Mucosa of rectum (tissue), 2 donors: ENCODE data around the gene TFB1M.
"Not testable (repeated sequence)": the region's sequence is repeated elsewhere in the genome, so short reads cannot be mapped to it uniquely, and the experiment has no call there.

Experiments
- H3K27ac ChIP-seq, 2 donors: one replicate each; pipeline ENCODE4 v1.7.0; 2013; ENCODE audit warnings: inconsistent platforms in 2 of 2, low read depth in 2 of 2, low read length in 2 of 2
- H3K27me3 ChIP-seq, 2 donors: one replicate each; pipeline ENCODE4 v1.7.0; 2013; ENCODE audit warnings: low read length in 2 of 2; ENCODE audit not compliant: control insufficient read depth in 2 of 2, insufficient read depth in 2 of 2
- H3K36me3 ChIP-seq, 2 donors: one replicate each; pipeline ENCODE4 v1.7.0; 2013; ENCODE audit warnings: low read length in 2 of 2; ENCODE audit not compliant: control insufficient read depth in 2 of 2, insufficient read depth in 2 of 2
- H3K4me1 ChIP-seq, 2 donors: one replicate each; pipeline ENCODE4 v1.7.0; 2013; ENCODE audit warnings: low read length in 2 of 2, mild to moderate bottlenecking in 1 of 2; ENCODE audit not compliant: control insufficient read depth in 2 of 2, insufficient read depth in 2 of 2
- H3K4me3 ChIP-seq, 2 donors: one replicate each; pipeline ENCODE4 v1.7.0; 2013; ENCODE audit warnings: low read length in 2 of 2
- H3K9ac ChIP-seq, 2 donors: one replicate each; pipeline ENCODE4 v1.7.0; 2013; ENCODE audit warnings: low read length in 2 of 2, low read depth in 1 of 2, mild to moderate bottlenecking in 1 of 2
- H3K9me3 ChIP-seq, 2 donors: one replicate each; pipeline ENCODE4 v1.7.0; 2013; ENCODE audit warnings: low read length in 2 of 2; ENCODE audit not compliant: control insufficient read depth in 2 of 2
- donor health status: healthy.
- donor health status: Normal muscosa, but diverticular disease.

TFB1M gene

DNA sequence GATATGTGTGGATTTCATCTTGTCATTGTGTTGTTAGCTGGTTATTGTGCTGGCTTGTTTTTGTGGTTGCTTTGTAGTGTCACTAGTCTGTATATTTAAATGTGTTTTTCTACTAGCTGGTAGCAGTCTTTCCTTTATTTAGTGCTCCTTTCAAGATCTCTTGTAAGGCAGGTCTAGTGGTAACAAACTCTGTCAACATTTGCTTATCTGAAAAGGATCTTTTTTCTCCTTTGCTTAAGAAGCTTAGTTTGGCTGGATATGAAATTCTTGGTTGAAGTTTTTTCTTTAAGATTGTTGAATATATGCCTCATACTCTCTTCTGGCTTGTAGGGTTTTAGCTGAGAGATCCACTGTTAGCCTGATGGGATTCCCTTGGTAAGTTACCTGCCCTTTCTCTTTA is 32.7 kb upstream of the TFB1M start:
- Histone ChIP-seq H3K9me3 (no peaks in the 10 kb centered on the region), H3K9ac (no peak overlapping the region)

DNA sequence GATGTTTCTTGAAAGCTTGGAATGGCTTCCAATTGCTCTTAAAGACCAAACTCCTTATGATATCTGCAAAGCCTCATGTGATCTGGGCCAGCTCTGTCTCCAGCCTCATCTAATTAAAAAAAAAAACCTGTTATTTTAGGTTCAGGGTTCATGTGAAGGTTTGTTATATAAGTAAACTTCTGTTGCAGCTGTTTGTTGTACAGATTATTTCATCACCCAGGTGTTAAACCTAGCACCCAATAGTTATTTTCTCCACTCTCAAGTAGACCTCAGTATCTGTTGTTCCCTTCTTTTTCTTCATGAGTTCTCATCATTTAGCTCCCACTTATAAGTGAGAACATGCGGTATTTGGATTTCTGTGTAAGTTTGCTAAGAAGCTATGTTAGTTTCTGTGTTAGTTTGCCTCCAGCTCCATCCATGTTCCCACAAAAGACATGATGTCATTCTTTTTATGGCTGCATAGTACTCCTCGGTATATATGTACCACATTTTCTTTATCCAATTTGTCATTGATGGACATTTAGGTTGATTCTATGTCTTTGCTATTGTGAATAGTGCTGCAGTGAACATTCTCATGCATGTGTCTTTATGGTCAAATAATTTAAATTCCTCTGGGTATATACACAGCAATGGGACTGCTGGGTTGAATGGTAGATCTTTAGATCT is 30.2 kb upstream of the TFB1M start:
- no peak overlapping the region for H3K9ac ChIP-seq
- no peaks in the 10 kb centered on the region for H3K4me1 ChIP-seq
- no peaks in the 10 kb centered on the region for H3K27me3 ChIP-seq
- H3K36me3 ChIP-seq: no peaks in the 10 kb centered on the region
- no peak overlapping the region for H3K4me3 ChIP-seq
- no peaks in the 10 kb centered on the region for H3K9me3 ChIP-seq
- H3K27ac ChIP-seq: no peak overlapping the region

More for the DNA sequence above, 32.7 kb upstream of the TFB1M start:
- no peaks in the 10 kb centered on the region for H3K27me3 ChIP-seq
- no peak overlapping the region for H3K27ac ChIP-seq
- H3K36me3 ChIP-seq: no peaks in the 10 kb centered on the region
- H3K4me3 ChIP-seq: no peak overlapping the region
- H3K4me1 ChIP-seq: no peaks in the 10 kb centered on the region

DNA sequence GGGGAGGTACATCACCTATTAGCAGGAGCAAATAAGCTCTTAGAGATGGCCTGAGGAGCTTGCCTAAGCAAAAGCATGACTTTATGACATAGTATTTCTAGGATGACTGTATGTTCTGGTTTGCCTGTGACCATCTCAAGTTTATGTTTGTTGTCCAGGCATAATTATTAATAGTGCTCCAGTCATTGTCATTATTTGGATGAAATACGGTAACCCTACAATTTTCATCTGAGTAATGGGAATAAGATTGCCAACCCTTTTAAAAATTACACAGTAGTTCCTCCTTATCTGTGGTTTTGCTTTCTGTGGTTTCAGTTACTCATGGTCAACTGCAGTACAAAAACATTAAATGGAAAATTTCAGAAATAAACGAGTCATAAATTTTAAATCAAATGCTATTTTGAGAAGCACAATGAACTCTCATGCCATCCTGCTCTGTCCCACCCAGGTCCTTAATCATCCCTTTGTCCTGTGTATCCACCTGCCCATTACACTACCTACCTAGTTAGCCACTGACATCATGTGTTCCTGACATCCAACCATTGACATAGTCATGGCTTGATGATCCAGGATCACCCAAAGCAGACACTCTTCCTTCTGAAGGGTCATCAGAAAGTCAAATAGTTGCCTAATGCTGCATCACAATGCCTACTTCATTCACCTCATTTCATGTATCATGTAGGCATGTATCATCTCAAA is 27.0 kb upstream of the TFB1M start:
- no peak overlapping the region for H3K9ac ChIP-seq
- H3K4me1 ChIP-seq: no peaks in the 10 kb centered on the region
- H3K4me3 ChIP-seq: no peak overlapping the region
- no peak overlapping the region for H3K27ac ChIP-seq
- H3K36me3 ChIP-seq: no peaks in the 10 kb centered on the region
- H3K27me3 ChIP-seq: no peaks in the 10 kb centered on the region
- no peaks in the 10 kb centered on the region for H3K9me3 ChIP-seq

DNA sequence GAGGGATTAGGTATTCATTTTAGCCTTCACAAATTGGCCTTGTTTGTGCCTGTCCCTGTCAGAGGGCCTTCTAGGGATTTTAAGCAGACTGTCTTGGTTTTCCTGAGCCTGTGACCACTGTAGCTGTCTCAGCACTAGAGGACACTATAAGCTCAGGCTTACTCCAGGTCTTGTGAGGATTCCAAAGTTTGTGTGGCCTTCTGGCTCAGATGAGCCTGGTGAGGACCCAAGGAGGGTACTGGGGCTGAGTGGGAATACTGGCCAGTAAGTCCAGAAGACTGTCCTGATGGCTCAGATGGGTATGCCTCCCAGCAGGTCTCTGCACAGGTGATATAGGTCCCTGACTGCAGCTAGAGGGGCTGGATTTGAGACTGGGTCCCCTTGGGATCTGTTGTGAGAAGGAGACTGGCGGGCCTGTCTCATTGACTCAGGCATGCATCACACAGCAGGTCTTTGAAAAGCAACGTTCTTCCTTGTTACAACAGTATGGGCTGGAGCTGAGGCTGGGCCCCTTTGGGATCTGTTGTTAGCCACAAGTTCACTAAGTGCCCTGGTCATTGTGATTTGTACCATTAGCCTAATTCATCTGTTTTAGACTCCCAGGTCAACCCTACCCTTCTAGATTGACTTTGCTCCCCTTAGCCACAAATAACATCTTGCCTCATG is 26.3 kb upstream of the TFB1M start:
- Histone ChIP-seq H3K27me3 (no peaks in the 10 kb centered on the region), H3K4me3 (no peak overlapping the region)

DNA sequence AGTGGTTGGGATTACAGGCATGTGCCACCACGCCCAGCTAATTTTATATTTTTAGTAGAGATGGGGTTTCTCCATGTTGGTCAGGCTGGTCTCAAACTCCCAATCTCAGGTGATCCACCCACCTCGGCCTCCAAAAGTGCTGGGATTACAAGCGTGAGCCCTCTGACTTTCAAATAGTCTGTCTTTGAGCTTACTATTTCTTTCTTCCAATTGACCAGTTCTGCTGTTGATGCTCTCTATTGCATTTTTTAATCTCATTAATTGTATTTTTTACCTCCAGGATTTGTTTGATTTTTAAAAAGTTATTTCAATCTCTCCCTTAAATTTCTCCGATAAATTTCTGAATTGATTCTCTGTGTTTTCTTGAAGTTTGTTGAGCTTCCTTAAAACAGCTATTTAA is 25.6 kb upstream of the TFB1M start:
- not testable (repeated sequence) for H3K27ac ChIP-seq, H3K9me3 ChIP-seq, H3K4me3 ChIP-seq, H3K27me3 ChIP-seq, H3K4me1 ChIP-seq, H3K9ac ChIP-seq, H3K36me3 ChIP-seq

More for the DNA sequence above, 26.3 kb upstream of the TFB1M start:
- no peak overlapping the region for H3K9ac ChIP-seq
- H3K27ac ChIP-seq: no peak overlapping the region
- H3K36me3 ChIP-seq: no peaks in the 10 kb centered on the region
- H3K9me3 ChIP-seq: no peaks in the 10 kb centered on the region
- H3K4me1 ChIP-seq: no peaks in the 10 kb centered on the region

DNA sequence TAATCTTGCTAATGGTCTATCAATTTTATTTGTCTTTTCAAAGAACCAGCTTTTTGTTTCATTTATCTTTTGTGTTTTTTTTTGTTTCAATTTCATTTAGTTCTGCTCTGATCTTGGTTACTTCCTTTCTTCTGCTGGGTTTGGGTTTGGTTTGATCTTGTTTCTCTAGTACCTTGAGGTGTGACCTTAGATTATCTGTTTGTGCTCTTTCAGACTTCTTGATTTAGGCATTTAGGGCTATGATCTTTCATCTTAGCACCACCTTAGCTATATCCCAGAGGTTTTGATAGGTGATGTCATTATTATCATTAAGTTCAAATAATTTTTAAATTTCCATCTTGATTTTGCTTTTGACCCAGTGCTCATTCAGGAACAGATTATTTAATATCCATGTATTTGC is 24.0 kb upstream of the TFB1M start:
- H3K27ac ChIP-seq, H3K9me3 ChIP-seq, H3K9ac ChIP-seq: not testable (repeated sequence)

DNA sequence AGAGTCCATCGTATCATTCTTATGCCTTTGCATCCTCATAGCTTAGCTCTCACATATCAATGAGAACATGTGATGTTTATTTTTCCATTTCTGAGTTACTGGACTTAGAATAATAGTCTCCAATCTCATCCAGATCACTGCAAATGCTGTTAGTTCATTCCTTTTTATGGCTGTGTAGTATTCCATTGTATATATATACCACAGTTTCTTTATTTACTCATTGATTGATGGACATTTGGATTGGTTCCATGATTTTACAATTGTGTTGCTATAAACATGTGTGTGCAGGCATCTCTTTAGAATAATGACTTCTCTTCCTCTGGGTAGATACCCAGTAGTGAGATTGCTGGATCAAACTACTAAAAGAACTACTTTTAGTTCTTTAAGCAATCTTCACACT is 21.0 kb upstream of the TFB1M start:
- Histone ChIP-seq H3K27ac (no peak overlapping the region), H3K27me3 (no peaks in the 10 kb centered on the region), H3K9ac (no peak overlapping the region), H3K9me3 (no peaks in the 10 kb centered on the region), H3K4me3 (no peak overlapping the region), H3K36me3 (no peaks in the 10 kb centered on the region), H3K4me1 (no peaks in the 10 kb centered on the region)

More for the DNA sequence above, 24.0 kb upstream of the TFB1M start:
- H3K4me3 ChIP-seq, H3K27me3 ChIP-seq, H3K36me3 ChIP-seq, H3K4me1 ChIP-seq: not testable (repeated sequence)

DNA sequence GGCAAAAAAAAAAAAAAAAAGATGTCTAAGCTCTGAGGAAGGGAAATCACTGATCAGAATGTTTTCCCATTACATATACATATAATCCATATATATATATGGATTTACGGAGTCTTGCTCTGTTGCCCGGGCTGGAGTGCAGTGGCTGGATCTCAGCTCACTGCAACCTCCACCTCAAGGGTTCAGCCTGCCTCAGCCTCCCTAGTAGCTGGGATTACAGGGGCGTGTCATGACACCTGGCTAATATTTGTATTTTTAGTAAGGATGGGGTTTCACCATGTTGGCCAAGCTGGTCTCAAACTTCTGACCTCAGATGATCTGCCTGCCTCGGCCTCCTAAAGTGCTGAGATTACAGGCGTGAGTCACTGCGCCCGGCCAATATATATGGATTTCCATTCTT is 19.8 kb upstream of the TFB1M start:
- H3K4me1 ChIP-seq, H3K36me3 ChIP-seq, H3K9me3 ChIP-seq, H3K9ac ChIP-seq, H3K27me3 ChIP-seq, H3K27ac ChIP-seq, H3K4me3 ChIP-seq: not testable (repeated sequence)

DNA sequence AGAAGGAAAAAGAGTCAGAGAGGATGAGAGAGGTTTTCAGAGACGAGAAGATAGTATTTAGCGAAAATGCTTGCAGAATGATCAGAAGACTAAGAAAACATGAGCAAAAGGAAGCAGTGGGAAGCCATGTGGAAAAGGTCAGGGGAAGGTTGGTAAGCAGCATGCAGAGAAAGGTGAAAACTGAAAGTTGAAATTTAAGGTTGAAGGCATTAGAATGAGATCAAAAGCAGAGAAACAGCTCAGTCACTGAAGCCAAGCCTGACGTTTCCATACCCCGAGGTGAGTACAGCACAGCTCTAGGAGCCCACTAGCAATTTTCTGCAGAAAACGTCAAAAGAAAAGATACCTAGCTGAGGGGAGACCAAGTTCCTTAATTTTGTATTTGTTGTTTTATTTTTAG is 19.1 kb upstream of the TFB1M start:
- no peaks in the 10 kb centered on the region for H3K27me3 ChIP-seq
- no peak overlapping the region for H3K27ac ChIP-seq
- no peaks in the 10 kb centered on the region for H3K4me1 ChIP-seq
- H3K9me3 ChIP-seq: no peaks in the 10 kb centered on the region
- H3K36me3 ChIP-seq: no peaks in the 10 kb centered on the region
- H3K4me3 ChIP-seq: no peak overlapping the region
- H3K9ac ChIP-seq: no peak overlapping the region

DNA sequence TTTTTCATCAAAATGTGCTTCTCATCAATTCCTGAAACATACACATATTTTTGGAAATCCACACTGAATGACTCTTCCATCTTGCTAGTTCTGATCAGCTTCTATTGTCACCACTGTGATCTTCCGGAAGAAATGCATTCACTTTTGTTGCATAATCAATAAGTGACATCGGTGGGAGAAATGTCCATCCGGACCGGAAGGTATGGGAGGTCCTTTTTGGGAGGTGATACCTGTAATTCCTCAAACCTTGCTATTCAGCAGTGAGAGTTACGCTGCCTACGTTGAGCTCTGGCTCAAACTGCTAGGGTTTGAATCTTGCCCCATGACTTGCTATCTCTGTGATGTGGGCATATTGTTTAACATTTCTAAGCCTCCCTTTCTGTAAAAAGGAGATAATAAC is 16.6 kb upstream of the TFB1M start:
- no peak overlapping the region for H3K9ac ChIP-seq
- H3K9me3 ChIP-seq: no peaks in the 10 kb centered on the region
- no peak overlapping the region for H3K4me3 ChIP-seq
- no peaks in the 10 kb centered on the region for H3K36me3 ChIP-seq
- no peaks in the 10 kb centered on the region for H3K27me3 ChIP-seq
- H3K27ac ChIP-seq: no peak overlapping the region
- no peaks in the 10 kb centered on the region for H3K4me1 ChIP-seq
